T47D (cell line): Measurements from ENCODE around the gene CFAP58.
A peak's percentile ranks its signal among the peaks of the same experiment; 100 is the strongest.
"Not testable (repeated sequence)": the region's sequence is repeated elsewhere in the genome, so short reads cannot be mapped to it uniquely, and the experiment has no call there.

Experiments used
- DNase-seq, 2 experiments: peaks; one replicate each; pipeline versions ENCODE4 v3.0.0 to v3.0.0-alpha.2; 2011 to 2012; ENCODE audit warnings: low read depth in 1 of 2, low spot score in 1 of 2
- JUND ChIP-seq: IDR thresholded peaks from 2 replicates; pipeline ENCODE4 v1.6.1; 2012; ENCODE audit warnings: low read depth
- in situ Hi-C: cut with HindIII; loops from 2 replicates; pipeline ENCODE4 v1.10.0; 2016; ENCODE audit warnings: low sequenced_read_pairs, low pct_unique_long_range_greater_than_20kb

The CFAP58 gene

GRCh38 chr10:104446151-104446550 lies 92.5 kb downstream of the CFAP58 start:
- no peak for DNase-seq
- TF ChIP-seq JUND = no peak
- in situ Hi-C loops = no loop called here

GRCh38 chr10:104447331-104447730 lies 93.7 kb downstream of the CFAP58 start:
- in situ Hi-C loops = no loop called here
- no peak for TF ChIP-seq JUND
- no peak for DNase-seq

GRCh38 chr10:104447906-104448305 lies 94.3 kb downstream of the CFAP58 start:
- no peak for TF ChIP-seq JUND
- in situ Hi-C loops = no loop called here

GRCh38 chr10:104449391-104449790 lies 95.8 kb downstream of the CFAP58 start:
- TF ChIP-seq JUND = no peak
- no peak for DNase-seq
- in situ Hi-C loops = no loop called here

More at GRCh38 chr10:104447906-104448305, 94.3 kb downstream of the CFAP58 start:
- DNase-seq = no peak

- in situ Hi-C loops = no loop called here
- no peak for DNase-seq
- TF ChIP-seq JUND = no peak
Observed at GRCh38 chr10:104450490-104450889, 96.9 kb downstream of the CFAP58 start.

GRCh38 chr10:104450954-104451353 lies 97.3 kb downstream of the CFAP58 start:
- in situ Hi-C loops = no loop called here
- no peak for DNase-seq
- TF ChIP-seq JUND = no peak

- in situ Hi-C loops = no loop called here
- DNase-seq = no peak
- no peak for TF ChIP-seq JUND
Observed at GRCh38 chr10:104452977-104453376, 99.3 kb downstream of the CFAP58 start.

GRCh38 chr10:104456802-104457542 lies 103.3 kb downstream of the CFAP58 start:
- TF ChIP-seq JUND = no peak
- DNase-seq = no peak
- in situ Hi-C loops = no loop called here

- in situ Hi-C loops = no loop called here
Observed at GRCh38 chr10:104457543-104457828, 103.9 kb downstream of the CFAP58 start.

GRCh38 chr10:104465575-104465974 lies 111.9 kb downstream of the CFAP58 start:
- in situ Hi-C loops, DNase-seq: not testable (repeated sequence)

More at GRCh38 chr10:104457543-104457828, 103.9 kb downstream of the CFAP58 start:
- DNase-seq = no peak
- TF ChIP-seq JUND = no peak

GRCh38 chr10:104468818-104469217 lies 115.2 kb downstream of the CFAP58 start:
- in situ Hi-C loops = not testable (repeated sequence)

GRCh38 chr10:104472505-104472904 lies 118.9 kb downstream of the CFAP58 start:
- in situ Hi-C loops = no loop called here
- peak in 1 of 2 experiments; percentile 86 for DNase-seq
- peak; percentile 83 for TF ChIP-seq JUND

More at GRCh38 chr10:104468818-104469217, 115.2 kb downstream of the CFAP58 start:
- not testable (repeated sequence) for DNase-seq

GRCh38 chr10:104472957-104473745 lies 119.5 kb downstream of the CFAP58 start:
- peak; percentile 56; the same call in 1 of the 2 replicates for TF ChIP-seq JUND
- peak in 1 of 2 experiments; percentile 91 for DNase-seq
- in situ Hi-C loops = no loop called here
